H1 (cell line): Measurements from ENCODE around the gene SLC39A10. TPM values are rescaled to one million over a fixed set of nuclear protein-coding genes. Genes with fewer than 3 reads are reported as not detected.

ENCODE experiments used
- CTCF ChIA-PET: fragments of 300-600 bp; sonication (Branson Sonifier 250); formaldehyde crosslinking; loops from one replicate; lab custom pipeline; 2021; ENCODE audit not compliant: partially characterized antibody; lab: Charles Lee
- POLR2A ChIA-PET: fragments of 300-600 bp; sonication (Branson Sonifier 250); formaldehyde crosslinking; loops from one replicate; lab custom pipeline; 2021; ENCODE audit warnings: inconsistent platforms; ENCODE audit not compliant: partially characterized antibody; lab: Charles Lee
- DNase-seq, 2 experiments: peaks; one replicate each; pipeline versions ENCODE4 v3.0.0 to v3.0.0-alpha.2; 2010 to 2022; ENCODE audit warnings: low spot score in 2 of 2, low read depth in 1 of 2, mixed read lengths in 1 of 2
- FAIRE-seq: peaks from 2 replicates; lab custom pipeline; 2011; peaks lifted over from hg19 to GRCh38; lab: Jason Lieb, UNC
- H2AFZ ChIP-seq: 2 replicates; pipeline ENCODE4 v1.8.1; 2012; ENCODE audit warnings: low read length, inconsistent platforms
- H2AK5ac ChIP-seq: 2 replicates; pipeline ENCODE4 v1.6.1; 2013; ENCODE audit warnings: low read depth, low read length
- H2BK120ac ChIP-seq: replicated peaks from 2 replicates; pipeline ENCODE3; 2013; ENCODE audit warnings: low read depth, low read length, inconsistent platforms
- H2BK12ac ChIP-seq: 2 replicates; pipeline ENCODE4 v1.6.1; 2013; ENCODE audit warnings: low read depth, low read length
- H2BK15ac ChIP-seq: 2 replicates; pipeline ENCODE4 v1.6.1; 2013; ENCODE audit warnings: low read length
- H2BK20ac ChIP-seq: 2 replicates; pipeline ENCODE4 v1.6.1; 2013; ENCODE audit warnings: low read length
- H2BK5ac ChIP-seq: 2 replicates; pipeline ENCODE4 v1.6.1; 2013; ENCODE audit warnings: low read depth, low read length
- H3K14ac ChIP-seq: 2 replicates; pipeline ENCODE4 v1.6.1; 2013; ENCODE audit warnings: inconsistent platforms; ENCODE audit not compliant: insufficient read length
- H3K18ac ChIP-seq: 2 replicates; pipeline ENCODE4 v1.6.1; 2013; ENCODE audit warnings: low read length; ENCODE audit errors: extremely low read depth
- H3K23ac ChIP-seq: 2 replicates; pipeline ENCODE4 v1.6.1; 2013; ENCODE audit warnings: inconsistent platforms; ENCODE audit not compliant: insufficient read length
- H3K23me2 ChIP-seq: 2 replicates; pipeline ENCODE4 v1.6.1; 2013; ENCODE audit warnings: low read depth, low read length
- H3K27ac ChIP-seq: 2 replicates; pipeline ENCODE4 v1.6.1; 2011; ENCODE audit warnings: low read depth, low read length, inconsistent platforms
- H3K27me3 ChIP-seq, 4 experiments: replicated peaks in 1 of 4; 1 replicate in 1 of 4; 2 replicates in 3 of 4; pipeline versions ENCODE4 v1.6.1 to v1.8.1; 2011 to 2013; ENCODE audit warnings: low read length in 3 of 4, mild to moderate bottlenecking in 3 of 4, inconsistent platforms in 2 of 4, mixed read lengths in 2 of 4, moderate library complexity in 1 of 4; ENCODE audit not compliant: control insufficient read depth in 3 of 4, insufficient read depth in 3 of 4; ENCODE audit errors: extremely low read depth in 1 of 4
- H3K36me3 ChIP-seq, 4 experiments: 2 replicates each; pipeline versions ENCODE4 v1.6.1 to v1.8.1; 2011 to 2013; ENCODE audit warnings: mild to moderate bottlenecking in 4 of 4, low read length in 3 of 4, moderate library complexity in 2 of 4, control low read depth in 1 of 4, inconsistent platforms in 1 of 4; ENCODE audit not compliant: insufficient read depth in 4 of 4, control insufficient read depth in 2 of 4
- H3K4ac ChIP-seq: replicated peaks from 2 replicates; pipeline ENCODE3; 2013; ENCODE audit warnings: low read length, low read depth, mixed read lengths, inconsistent platforms; ENCODE audit not compliant: insufficient read length
- H3K4me1 ChIP-seq, 4 experiments: replicated peaks in 1 of 4; 1 replicate in 1 of 4; 2 replicates in 3 of 4; pipeline versions ENCODE4 v1.6.1 to v1.8.1; 2011 to 2013; ENCODE audit warnings: low read length in 3 of 4, inconsistent platforms in 2 of 4, mixed read lengths in 1 of 4; ENCODE audit not compliant: insufficient read depth in 4 of 4, control insufficient read depth in 3 of 4
- H3K4me2 ChIP-seq, 2 experiments: 2 replicates each; pipeline versions ENCODE4 v1.6.1 to v1.8.1; 2011 to 2013; ENCODE audit warnings: low read depth in 2 of 2, low read length in 2 of 2, control low read depth in 1 of 2, inconsistent platforms in 1 of 2, mild to moderate bottlenecking in 1 of 2; ENCODE audit not compliant: insufficient read depth in 1 of 2
- H3K4me3 ChIP-seq, 4 experiments: fragments of 200-600, 300-600 bp in 1 of 4; sonication (generic), shearing (Covaris generic), sonication (Bioruptor Twin) in 1 of 4; 2 replicates each; pipeline versions ENCODE4 v1.5.1 to v1.8.1; 2011 to 2016; ENCODE audit warnings: low read length in 4 of 4, low read depth in 3 of 4, control low read depth in 2 of 4, inconsistent platforms in 2 of 4, mild to moderate bottlenecking in 2 of 4, mixed read lengths in 1 of 4, moderate library complexity in 1 of 4; ENCODE audit not compliant: insufficient read depth in 2 of 4; ENCODE audit errors: extremely low read depth in 1 of 4
- H3K56ac ChIP-seq: replicated peaks from 2 replicates; pipeline ENCODE3; 2013; ENCODE audit warnings: low read depth, mild to moderate bottlenecking, mixed read lengths, low read length, inconsistent platforms; ENCODE audit not compliant: insufficient read length
- H3K79me1 ChIP-seq: 2 replicates; pipeline ENCODE4 v1.6.1; 2013; ENCODE audit warnings: low read depth, low read length, control low read depth
- H3K79me2 ChIP-seq, 2 experiments: 2 replicates each; pipeline versions ENCODE4 v1.6.1 to v1.8.1; 2012 to 2013; ENCODE audit warnings: low read length in 2 of 2, mild to moderate bottlenecking in 2 of 2, inconsistent platforms in 1 of 2; ENCODE audit not compliant: insufficient read depth in 2 of 2, control insufficient read depth in 1 of 2
- H3K9ac ChIP-seq, 4 experiments: replicated peaks in 1 of 4; 1 replicate in 1 of 4; 2 replicates in 3 of 4; pipeline versions ENCODE4 v1.6.1 to v1.8.1; 2011 to 2013; ENCODE audit warnings: low read depth in 3 of 4, low read length in 3 of 4, control low read depth in 2 of 4, mild to moderate bottlenecking in 2 of 4, moderate library complexity in 2 of 4, inconsistent platforms in 1 of 4; ENCODE audit errors: extremely low read depth in 1 of 4
- H3K9me3 ChIP-seq, 2 experiments: 2 replicates each; pipeline versions ENCODE4 v1.6.1 to v1.8.1; 2012 to 2013; ENCODE audit warnings: mild to moderate bottlenecking in 2 of 2, moderate library complexity in 2 of 2, control low read depth in 1 of 2, inconsistent platforms in 1 of 2, low read depth in 1 of 2, low read length in 1 of 2, mixed read lengths in 1 of 2; ENCODE audit not compliant: insufficient read depth in 2 of 2
- H4K20me1 ChIP-seq, 2 experiments: replicated peaks in 1 of 2; 2 replicates each; pipeline versions ENCODE3 to v1.8.1; 2011 to 2013; ENCODE audit warnings: inconsistent platforms in 2 of 2, low read length in 2 of 2, mild to moderate bottlenecking in 1 of 2; ENCODE audit not compliant: insufficient read depth in 2 of 2, control insufficient read depth in 1 of 2
- H4K5ac ChIP-seq: 2 replicates; pipeline ENCODE4 v1.6.1; 2013; ENCODE audit warnings: low read length, low read depth, mixed read lengths, inconsistent platforms; ENCODE audit not compliant: insufficient read length
- H4K8ac ChIP-seq: 2 replicates; pipeline ENCODE4 v1.8.0; 2013; ENCODE audit warnings: mild to moderate bottlenecking, moderate library complexity, low read length, inconsistent platforms; ENCODE audit not compliant: insufficient read depth; ENCODE audit errors: extremely low read depth
- H4K91ac ChIP-seq: replicated peaks from 2 replicates; pipeline ENCODE3; 2013; ENCODE audit warnings: low read length, mixed read lengths, inconsistent platforms; ENCODE audit not compliant: insufficient read length
- TEAD4 ChIP-seq: IDR thresholded peaks from 2 replicates; pipeline ENCODE4 v1.6.1; 2012; ENCODE audit warnings: low read depth, low read length, inconsistent platforms, mixed read lengths
- WGBS, 2 experiments: shearing (Covaris generic) in 1 of 2; methylation state at CpG; one replicate each; pipeline versions ENCODE4 v1.1.6 to v1.1.7; 2013 to 2015; ENCODE audit warnings: low lambda C conversion rate in 2 of 2, mixed read lengths in 2 of 2, inconsistent platforms in 1 of 2, low coverage in 1 of 2, missing lambda C conversion rate in 1 of 2; ENCODE audit not compliant: insufficient replicate concordance in 2 of 2, insufficient coverage in 1 of 2, insufficient read length in 1 of 2; ENCODE audit errors: extremely low coverage in 1 of 2, missing lambda C conversion rate in 1 of 2; 5-methylcytosine and 5-hydroxymethylcytosine counted together
- polyA plus RNA-seq, 7 experiments: library from polyadenylated mRNA; depleted of rRNA in 3 of 7; stranded (reverse) in 5 of 7; unstranded in 2 of 7; fragments of >200 nt in 5 of 7; fragments of 200-250 nt in 2 of 7; gene quantifications; 1 replicate in 5 of 7; 2 replicates in 1 of 7; 4 replicates in 1 of 7; pipeline versions ENCODE4 v1.2.1 to v1.2.3, GENCODE V29; 2011 to 2013; ENCODE audit warnings: missing spikeins in 2 of 7, mixed read lengths in 2 of 7
- total RNA-seq: library from RNA; stranded (reverse); fragmentation: NEBNext Ultra II Directional; extraction: Animal tissue kit (Norgen Biotek cat#: 25700); gene quantifications from 2 replicates; pipeline ENCODE4 v1.2.1, GENCODE V29; 2021

SLC39A10 gene
- total and polyA plus RNA-seq, 2 of the 8 experiments (the other 6 are each of a cell fraction or from before 2014, with no cell fraction given), result 68.1 to 234 TPM

DNA sequence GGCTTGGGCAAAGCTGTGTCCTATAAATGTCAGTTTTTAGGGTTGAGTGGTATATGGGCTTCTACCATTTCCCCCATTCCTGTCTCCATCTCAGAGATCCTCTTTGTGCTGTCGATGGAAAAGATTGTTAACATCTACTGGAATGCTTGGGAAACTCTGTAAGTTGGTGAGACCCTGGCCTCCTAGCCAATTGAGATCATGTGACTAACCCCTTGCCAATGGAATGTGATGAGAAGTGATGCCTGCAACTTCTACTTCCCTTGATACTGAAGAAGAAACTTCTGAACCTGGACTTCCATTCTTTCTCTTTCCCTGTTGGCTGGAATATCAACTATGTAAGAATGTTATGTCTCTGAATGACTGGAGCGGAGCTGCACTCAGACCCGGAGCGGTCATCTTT lies 14.5 kb downstream of the SLC39A10 start:
- no peak overlapping the region for H3K56ac ChIP-seq
- no peak overlapping the region for H4K5ac ChIP-seq
- peaks cover 0 to 2% (median 0%) of the 10 kb centered on the region in 4 experiments; a peak in 2 of 7 replicates for H3K4me1 ChIP-seq
- DNase-seq (no peak), FAIRE-seq (no peak)
- no peak overlapping the region for H2AK5ac ChIP-seq
- H3K9me3 ChIP-seq, result no peaks in the 10 kb centered on the region
- no peak for TF ChIP-seq TEAD4
- H3K79me1 ChIP-seq, result peaks cover 3% of the 10 kb centered on the region; the same call in 1 of the 2 replicates
- H3K14ac ChIP-seq, result no peak overlapping the region
- no peak overlapping the region for H2BK15ac ChIP-seq
- no peak overlapping the region for H3K4ac ChIP-seq
- no peak overlapping the region for H3K18ac ChIP-seq
- ChIA-PET POLR2A (interaction anchor here (0.6 to 1.2 kb wide), 2 partner anchors 16 to 1858 kb away, joined by 3 read pairs; no protein-coding TSS in a partner anchor), CTCF (interaction anchor here (0.9 to 4.3 kb wide), 19 partner anchors 9 to 666 kb away, joined by 3 to 26 read pairs (median 6); partner anchors contain the start of gene DNAH7)
- H3K79me2 ChIP-seq, result peaks cover 11 to 97% of the 10 kb centered on the region in 2 experiments
- no peak overlapping the region for H3K9ac ChIP-seq
- no peaks in the 10 kb centered on the region for H3K23me2 ChIP-seq
- H4K20me1 ChIP-seq, result peaks cover 5 to 8% of the 10 kb centered on the region in 2 experiments
- WGBS, 2 experiments, result 79% methylated on average over 4 of the region's 4 CpGs; no CpG with 5 or more reads in 1 of the 2 experiments
- no peak overlapping the region for H2BK12ac ChIP-seq
- H3K27ac ChIP-seq, result no peak overlapping the region
- no peak overlapping the region for H2BK5ac ChIP-seq
- H4K8ac ChIP-seq, result no peak overlapping the region
- H4K91ac ChIP-seq, result no peak overlapping the region
- no peak overlapping the region for H2AFZ ChIP-seq
- H3K23ac ChIP-seq, result no peak overlapping the region
- no peak overlapping the region for H2BK20ac ChIP-seq
- H3K27me3 ChIP-seq, result no peaks in the 10 kb centered on the region
- no peak overlapping the region for H2BK120ac ChIP-seq
- no peak overlapping the region for H3K4me3 ChIP-seq
- peaks cover 0 to 3% (median 0%) of the 10 kb centered on the region in 4 experiments; a peak in 2 of 8 replicates for H3K36me3 ChIP-seq
- H3K4me2 ChIP-seq, result no peak overlapping the region
